Suppressor macrophage treated with lipopolysaccharide for 4 hours (primary cell): ENCODE measurements around the gene CRP.
A peak's percentile ranks its signal among the peaks of the same experiment; 100 is the strongest.
"Not testable (repeated sequence)": the region's sequence is repeated elsewhere in the genome, so short reads cannot be mapped to it uniquely, and the experiment has no call there.

Source experiments
- DNase-seq: peaks from one replicate; pipeline ENCODE4 v3.0.0-alpha.2; 2020

The CRP gene

DNA sequence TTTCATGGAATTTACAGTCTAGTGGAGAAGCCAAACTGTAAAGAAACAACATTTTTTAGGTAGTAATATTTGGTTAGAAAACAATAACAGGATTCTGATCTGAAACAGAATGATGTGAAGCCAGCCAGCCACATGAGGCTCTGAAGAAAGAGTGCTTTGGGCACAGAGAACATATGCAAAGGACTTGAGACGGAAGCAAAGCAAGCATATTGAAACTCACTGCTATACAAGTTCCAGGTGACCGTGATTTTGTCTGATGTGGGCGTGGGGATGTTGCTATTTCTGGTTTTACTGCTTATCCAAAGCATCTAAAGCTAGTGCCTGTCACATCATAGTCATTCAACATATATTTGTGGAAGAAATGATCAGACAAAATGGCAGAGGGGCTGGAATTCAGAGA lies 14.7 kb downstream of the CRP start:
- DNase-seq = no peak

DNA sequence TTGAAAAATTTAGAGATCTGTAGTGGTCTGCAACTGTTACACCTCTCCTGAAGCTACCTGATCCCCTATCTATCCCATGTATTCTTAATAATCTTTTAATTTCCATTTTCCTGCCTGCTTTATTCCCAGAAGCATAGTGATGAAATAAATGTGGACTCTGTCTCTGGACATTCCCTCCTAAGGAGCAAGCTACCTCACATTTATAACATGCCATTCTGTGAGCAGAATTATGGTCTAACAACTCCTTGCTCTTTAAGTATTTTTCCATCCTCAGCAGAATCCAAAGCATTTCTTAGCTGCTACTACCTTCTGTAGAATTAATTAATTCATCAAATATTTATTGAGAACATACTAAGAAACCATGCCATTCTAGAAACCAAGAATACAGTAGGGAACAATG lies 15.1 kb downstream of the CRP start:
- DNase-seq = no peak

DNA sequence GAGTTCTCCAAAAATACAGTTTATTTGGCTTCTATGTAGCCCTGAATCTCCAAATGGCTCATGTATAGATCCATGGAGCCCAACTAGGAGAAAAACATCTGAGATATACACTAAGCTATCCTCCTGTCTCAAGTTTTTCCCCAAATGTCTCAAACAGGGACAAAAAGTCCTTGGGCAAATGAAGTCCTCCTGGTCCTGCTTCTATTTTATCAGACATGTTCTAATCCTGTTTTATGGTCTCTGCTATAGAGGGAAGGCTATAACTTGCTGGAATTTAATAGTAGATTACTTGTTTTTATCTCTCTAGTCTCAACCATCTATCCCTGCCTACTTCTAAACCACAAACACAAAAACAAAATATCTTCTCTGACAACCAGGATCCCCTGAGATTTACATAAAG lies 26.9 kb downstream of the CRP start:
- no peak for DNase-seq

DNA sequence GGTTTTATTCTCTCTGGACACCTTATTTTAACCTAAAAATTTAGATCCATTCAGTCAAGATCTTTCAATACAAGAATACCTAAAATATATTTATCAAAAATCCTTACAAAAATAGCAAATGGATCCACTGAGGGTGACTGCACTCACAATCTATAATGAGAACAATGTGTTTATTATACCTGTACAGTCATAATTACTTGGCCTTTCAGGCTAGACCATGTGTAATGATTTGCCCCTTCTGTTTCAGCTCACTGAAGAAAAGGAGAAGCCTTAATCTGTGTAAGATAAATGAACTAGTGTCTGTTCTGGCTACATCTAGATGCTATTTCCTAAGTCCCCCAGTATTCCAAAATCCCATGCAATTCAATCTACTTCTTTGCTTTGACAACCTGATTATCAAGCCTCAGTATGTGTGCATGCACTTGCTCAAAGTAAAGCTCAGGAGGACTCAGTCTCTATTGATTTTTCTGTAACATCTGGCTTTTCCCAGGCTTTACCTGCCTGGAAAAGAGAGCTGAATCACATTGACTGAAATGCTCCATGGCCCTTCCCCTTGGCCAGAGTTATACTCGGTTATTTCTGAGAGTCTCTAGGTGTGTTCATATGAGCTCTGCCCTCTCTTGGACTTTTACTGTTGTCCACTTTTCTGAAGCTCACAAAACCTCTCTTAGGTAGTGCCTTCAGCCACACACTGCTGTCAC lies 27.6 kb downstream of the CRP start:
- DNase-seq = no peak

DNA sequence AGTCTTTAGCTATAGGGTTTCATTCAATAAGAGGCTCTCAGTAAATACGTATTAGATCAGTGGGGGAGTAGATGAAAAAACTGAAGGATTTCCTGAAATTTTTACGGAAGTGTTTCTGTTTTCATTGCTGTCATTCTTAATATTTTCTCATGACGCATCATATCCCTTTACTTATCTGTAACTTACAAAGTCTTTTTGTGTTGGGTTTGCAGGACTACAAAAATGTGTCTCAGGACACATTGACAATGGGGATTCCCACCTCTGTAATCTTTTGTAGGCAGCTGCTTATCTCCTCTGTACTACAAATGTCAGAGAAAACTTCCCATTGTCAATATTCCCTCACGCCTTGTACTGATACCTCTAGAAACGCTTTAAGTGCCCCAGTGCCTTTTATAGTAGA lies 35.5 kb downstream of the CRP start:
- no peak for DNase-seq

DNA sequence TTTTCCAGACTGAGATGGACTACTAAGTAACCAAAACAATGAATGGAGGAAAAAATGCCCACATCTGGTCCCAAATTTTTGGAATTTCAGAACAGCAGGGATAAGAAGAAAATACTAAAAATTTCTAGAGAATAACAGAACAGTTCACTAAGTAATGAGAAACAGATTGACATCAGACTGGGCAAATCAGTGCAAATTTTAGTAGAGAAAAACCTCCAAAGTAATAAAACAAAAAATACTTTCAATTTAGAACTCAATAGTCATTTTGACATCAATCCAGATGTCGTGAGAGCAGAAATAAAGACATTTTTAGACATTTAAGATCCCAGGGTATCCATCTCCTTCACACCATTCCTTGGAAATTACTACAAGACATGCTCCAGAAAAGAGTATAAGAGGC lies 39.3 kb downstream of the CRP start:
- DNase-seq = no peak

DNA sequence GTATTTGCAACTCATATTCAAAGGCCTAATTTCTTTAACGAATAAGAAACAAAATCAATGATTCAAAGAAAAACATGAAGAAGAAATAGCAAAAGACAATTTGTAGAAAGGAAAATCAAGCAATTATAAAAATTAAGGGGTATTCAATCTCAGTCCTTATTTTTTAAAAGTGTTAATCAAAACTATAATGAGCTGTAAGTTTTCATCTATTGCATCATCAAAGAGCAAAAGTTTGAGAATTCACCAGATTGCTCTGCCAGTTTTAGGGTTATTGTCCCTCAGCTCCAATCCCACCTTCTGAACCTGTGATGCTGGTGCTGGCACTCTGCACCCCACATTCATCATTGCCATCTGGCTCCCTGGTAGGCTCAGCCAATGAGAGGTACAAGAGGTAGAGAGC lies 42.0 kb downstream of the CRP start:
- DNase-seq = not testable (repeated sequence)

DNA sequence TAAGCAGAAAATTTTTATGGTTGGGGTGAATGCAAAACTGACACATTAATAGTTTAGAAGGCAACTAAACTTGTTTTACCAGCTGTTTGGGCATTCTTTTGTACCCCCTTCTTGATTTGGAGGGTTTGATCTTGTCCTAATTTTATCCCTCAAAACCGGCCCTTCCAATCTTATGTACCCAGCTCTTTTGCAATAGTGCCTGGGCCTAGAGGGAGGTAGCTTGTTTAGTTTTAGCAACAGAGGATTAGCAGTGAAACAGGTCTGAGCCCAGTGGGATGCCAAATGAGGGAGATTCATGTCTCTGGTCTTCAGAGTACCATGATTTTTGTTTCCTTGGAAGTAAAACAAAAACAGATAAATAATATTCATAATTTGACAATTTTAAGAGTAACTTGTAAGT lies 45.1 kb downstream of the CRP start:
- no peak for DNase-seq

DNA sequence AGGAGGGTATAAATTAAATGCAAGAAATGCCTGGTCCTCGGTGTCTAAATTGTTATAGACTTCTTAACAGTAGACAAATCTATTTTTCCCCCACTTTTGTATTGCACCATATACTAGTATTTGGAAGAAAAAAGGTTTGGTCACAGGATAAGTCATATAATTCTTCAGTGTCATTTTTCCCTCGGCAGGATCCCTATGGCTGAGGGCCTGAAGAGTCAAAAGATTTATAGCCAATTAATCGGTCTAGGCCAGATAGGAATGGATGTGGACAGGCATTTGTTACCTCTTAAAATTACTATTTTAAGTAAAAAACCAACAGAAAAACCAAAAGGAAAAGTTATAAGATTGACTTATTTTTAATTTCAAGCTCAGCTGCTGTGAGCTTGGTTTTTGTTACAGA lies 45.6 kb downstream of the CRP start:
- no peak for DNase-seq

DNA sequence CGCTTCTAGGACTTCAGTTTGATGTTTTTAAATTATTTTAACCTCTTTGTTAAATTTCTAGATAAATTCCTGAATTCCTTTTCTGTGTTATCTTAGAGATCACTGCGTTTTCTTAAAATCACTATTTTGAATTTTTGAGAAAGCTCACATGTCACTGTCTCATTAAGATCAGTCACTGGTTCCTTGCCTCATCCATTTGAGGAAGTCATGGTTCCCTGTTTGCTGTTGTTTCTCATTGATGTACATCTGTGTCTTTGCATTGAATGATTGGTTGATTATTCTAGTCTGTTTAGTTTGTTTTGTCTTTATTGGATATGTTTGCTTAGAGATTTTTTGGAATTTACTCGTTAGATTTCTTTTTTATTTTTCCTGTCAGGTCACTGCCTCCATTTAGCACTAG lies 50.1 kb downstream of the CRP start:
- DNase-seq = peak; percentile 70

DNA sequence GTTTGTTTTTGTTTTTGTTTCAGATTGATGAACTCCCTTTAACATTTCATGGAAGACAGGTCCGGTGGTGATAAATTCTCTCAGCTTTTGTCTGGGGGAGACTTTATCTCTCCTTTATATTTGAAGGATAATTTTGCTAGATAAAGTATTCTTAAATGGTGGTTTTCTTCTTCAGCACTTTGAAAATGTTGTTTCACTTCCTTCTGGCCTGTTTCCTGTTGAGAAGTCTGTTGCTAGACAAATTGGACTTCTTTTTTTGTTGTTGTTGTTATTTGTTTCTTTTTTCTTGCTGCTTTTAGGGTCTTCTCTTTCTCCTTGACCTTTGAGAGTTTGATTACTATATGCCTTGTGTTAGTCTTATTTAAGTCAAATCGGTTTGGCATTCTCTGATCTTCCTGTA lies 50.8 kb downstream of the CRP start:
- peak; percentile 33 for DNase-seq
